HCT116 (cell line): ENCODE results near the gene HDLBP.
"Not testable (repeated sequence)": the region's sequence is repeated elsewhere in the genome, so short reads cannot be mapped to it uniquely, and the experiment has no call there.

Experiments used
- CEBPB ChIP-seq: IDR thresholded peaks from 2 replicates; pipeline ENCODE4 v1.6.1; 2012; ENCODE audit warnings: low read depth
- CTCF ChIP-seq, 3 experiments: fragments of 200-600 bp in 1 of 3; sonication (generic) in 1 of 3; IDR thresholded peaks in 2 of 3; conservative IDR thresholded peaks in 1 of 3; 2 replicates each; pipeline ENCODE4 v1.5.1; 2012 to 2017; ENCODE audit warnings: low read depth in 2 of 3, low read length in 2 of 3, antibody characterized with exemption in 1 of 3, borderline replicate concordance in 1 of 3, control low read depth in 1 of 3, mild to moderate bottlenecking in 1 of 3, mixed read lengths in 1 of 3, mixed run types in 1 of 3, moderate library complexity in 1 of 3; ENCODE audit not compliant: insufficient read depth in 1 of 3
- EGR1 ChIP-seq: IDR thresholded peaks from 2 replicates; pipeline ENCODE4 v1.6.1; 2012; ENCODE audit warnings: low read depth
- EZH2 ChIP-seq: fragments of 200-600 bp; sonication (generic); IDR thresholded peaks from 2 replicates; pipeline ENCODE4 v1.6.1; 2017; ENCODE audit warnings: antibody characterized with exemption, mixed run types
- EZH2phosphoT487 ChIP-seq: fragments of 200-600 bp; IDR thresholded peaks from 2 replicates; pipeline ENCODE4 v1.6.1; 2018; ENCODE audit warnings: antibody characterized with exemption, borderline replicate concordance
- JUND ChIP-seq: IDR thresholded peaks from 2 replicates; pipeline ENCODE4 v1.6.1; 2012
- POLR2A ChIP-seq: IDR thresholded peaks from 2 replicates; pipeline ENCODE4 v1.7.0; 2011; ENCODE audit warnings: borderline replicate concordance; ENCODE audit not compliant: insufficient read depth, insufficient read length; ENCODE audit errors: extremely low read depth
- POLR2AphosphoS5 ChIP-seq: IDR thresholded peaks from 2 replicates; pipeline ENCODE4 v1.6.1; 2011; ENCODE audit warnings: mild to moderate bottlenecking, low read depth, low read length, moderate library complexity
- RAD21 ChIP-seq: IDR thresholded peaks from 2 replicates; pipeline ENCODE4 v1.6.1; 2012; ENCODE audit warnings: low read depth, mild to moderate bottlenecking
- SIN3A ChIP-seq: IDR thresholded peaks from 2 replicates; pipeline ENCODE4 v1.6.1; 2012; ENCODE audit warnings: low read depth
- SP1 ChIP-seq: IDR thresholded peaks from 2 replicates; pipeline ENCODE4 v1.6.1; 2012; ENCODE audit warnings: low read depth
- YY1 ChIP-seq: IDR thresholded peaks from 2 replicates; pipeline ENCODE4 v1.6.1; 2011; ENCODE audit warnings: low read length, low read depth, moderate library complexity, mild to moderate bottlenecking; ENCODE audit not compliant: insufficient replicate concordance; ENCODE audit errors: extremely low read depth
- ZFX ChIP-seq: fragments of 450-650 bp; IDR thresholded peaks from 2 replicates; pipeline ENCODE4 v1.6.1; 2017
- TF ChIP-seq, protein P1 (sequence below): IDR thresholded peaks from 2 replicates; pipeline ENCODE4 v1.6.1; 2012; ENCODE audit warnings: low read depth

GRCh38 chr2:241197246-241197645 lies 118.2 kb downstream of the HDLBP start:
- TF ChIP-seq EZH2; POLR2A; JUND; CTCF (IDR thresholded peaks at IDR 0.05 in 2 of 3, conservative IDR thresholded peaks at IDR 0.05 in 1 of 3; ENCODE audit: borderline replicate concordance in 1 of 3, insufficient read depth in 1 of 3, low read depth in 2 of 3, low read length in 2 of 3); ZFX; EZH2phosphoT487; SP1; EGR1; SIN3A; CEBPB; YY1; POLR2AphosphoS5; RAD21: not testable (repeated sequence)
- TF ChIP-seq, protein P1, sequence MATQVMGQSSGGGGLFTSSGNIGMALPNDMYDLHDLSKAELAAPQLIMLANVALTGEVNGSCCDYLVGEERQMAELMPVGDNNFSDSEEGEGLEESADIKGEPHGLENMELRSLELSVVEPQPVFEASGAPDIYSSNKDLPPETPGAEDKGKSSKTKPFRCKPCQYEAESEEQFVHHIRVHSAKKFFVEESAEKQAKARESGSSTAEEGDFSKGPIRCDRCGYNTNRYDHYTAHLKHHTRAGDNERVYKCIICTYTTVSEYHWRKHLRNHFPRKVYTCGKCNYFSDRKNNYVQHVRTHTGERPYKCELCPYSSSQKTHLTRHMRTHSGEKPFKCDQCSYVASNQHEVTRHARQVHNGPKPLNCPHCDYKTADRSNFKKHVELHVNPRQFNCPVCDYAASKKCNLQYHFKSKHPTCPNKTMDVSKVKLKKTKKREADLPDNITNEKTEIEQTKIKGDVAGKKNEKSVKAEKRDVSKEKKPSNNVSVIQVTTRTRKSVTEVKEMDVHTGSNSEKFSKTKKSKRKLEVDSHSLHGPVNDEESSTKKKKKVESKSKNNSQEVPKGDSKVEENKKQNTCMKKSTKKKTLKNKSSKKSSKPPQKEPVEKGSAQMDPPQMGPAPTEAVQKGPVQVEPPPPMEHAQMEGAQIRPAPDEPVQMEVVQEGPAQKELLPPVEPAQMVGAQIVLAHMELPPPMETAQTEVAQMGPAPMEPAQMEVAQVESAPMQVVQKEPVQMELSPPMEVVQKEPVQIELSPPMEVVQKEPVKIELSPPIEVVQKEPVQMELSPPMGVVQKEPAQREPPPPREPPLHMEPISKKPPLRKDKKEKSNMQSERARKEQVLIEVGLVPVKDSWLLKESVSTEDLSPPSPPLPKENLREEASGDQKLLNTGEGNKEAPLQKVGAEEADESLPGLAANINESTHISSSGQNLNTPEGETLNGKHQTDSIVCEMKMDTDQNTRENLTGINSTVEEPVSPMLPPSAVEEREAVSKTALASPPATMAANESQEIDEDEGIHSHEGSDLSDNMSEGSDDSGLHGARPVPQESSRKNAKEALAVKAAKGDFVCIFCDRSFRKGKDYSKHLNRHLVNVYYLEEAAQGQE, result not testable (repeated sequence)
